Measurements from ENCODE around the gene NRP1.

GRCh38 chr10:33201971-33202370, 132.5 kb downstream of the NRP1 start:
- TF ChIP-seq, protein P1, sequence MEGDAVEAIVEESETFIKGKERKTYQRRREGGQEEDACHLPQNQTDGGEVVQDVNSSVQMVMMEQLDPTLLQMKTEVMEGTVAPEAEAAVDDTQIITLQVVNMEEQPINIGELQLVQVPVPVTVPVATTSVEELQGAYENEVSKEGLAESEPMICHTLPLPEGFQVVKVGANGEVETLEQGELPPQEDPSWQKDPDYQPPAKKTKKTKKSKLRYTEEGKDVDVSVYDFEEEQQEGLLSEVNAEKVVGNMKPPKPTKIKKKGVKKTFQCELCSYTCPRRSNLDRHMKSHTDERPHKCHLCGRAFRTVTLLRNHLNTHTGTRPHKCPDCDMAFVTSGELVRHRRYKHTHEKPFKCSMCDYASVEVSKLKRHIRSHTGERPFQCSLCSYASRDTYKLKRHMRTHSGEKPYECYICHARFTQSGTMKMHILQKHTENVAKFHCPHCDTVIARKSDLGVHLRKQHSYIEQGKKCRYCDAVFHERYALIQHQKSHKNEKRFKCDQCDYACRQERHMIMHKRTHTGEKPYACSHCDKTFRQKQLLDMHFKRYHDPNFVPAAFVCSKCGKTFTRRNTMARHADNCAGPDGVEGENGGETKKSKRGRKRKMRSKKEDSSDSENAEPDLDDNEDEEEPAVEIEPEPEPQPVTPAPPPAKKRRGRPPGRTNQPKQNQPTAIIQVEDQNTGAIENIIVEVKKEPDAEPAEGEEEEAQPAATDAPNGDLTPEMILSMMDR (conservative IDR thresholded peaks at IDR 0.05 in 1 of 2, IDR thresholded peaks at IDR 0.05 in 1 of 2; ENCODE audit: extremely low read depth in 1 of 2, insufficient read depth in 1 of 2, low read depth in 1 of 2, low read length in 2 of 2) = no peak
- no peak for TF ChIP-seq EZH2 (IDR thresholded peaks at IDR 0.05; ENCODE audit: borderline replicate concordance, low read length)

Data from mammary epithelial cell (primary cell).